NCI-H526 (cell line): ENCODE measurements around the gene HSPB7.

Experiments
- DNase-seq, 2 experiments: peaks; one replicate each; lab custom pipeline; 2025; lab: John Stamatoyannopoulos, UW

HSPB7 gene

GRCh38 chr1:15975805-15976680, 41.8 kb downstream of the HSPB7 start, which contains the start of gene ZBTB17:
TSS of gene ZBTB17 (minus strand) at chr1:15976101. CDS start at chr1:15948495, 27,606 bp downstream.
- peak; percentile 84 to 97 for DNase-seq

GRCh38 chr1:15975358-15975804, 42.5 kb downstream of the HSPB7 start:
- DNase-seq, result peak; percentile 4 to 66

DNA sequence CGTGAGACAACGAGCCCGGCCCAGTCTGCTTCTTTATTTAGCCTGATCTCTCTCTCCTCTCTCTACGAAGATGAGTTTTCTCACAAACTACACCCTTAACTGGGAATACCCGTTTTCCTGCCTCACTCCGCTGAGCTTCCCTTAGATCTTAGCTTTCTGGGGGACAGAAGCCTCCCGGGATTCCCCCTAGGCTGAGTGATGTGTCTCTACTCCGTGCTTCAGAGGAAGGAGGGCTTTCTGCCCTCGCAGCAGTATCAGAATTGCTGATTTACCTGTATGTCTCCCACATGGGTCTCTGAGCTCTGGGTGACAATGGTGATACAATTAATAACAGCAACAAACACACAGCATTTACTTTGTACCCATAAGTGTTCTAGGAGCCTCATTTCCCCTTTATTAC, 43.0 kb downstream of the HSPB7 start:
- DNase-seq, result no peak

DNA sequence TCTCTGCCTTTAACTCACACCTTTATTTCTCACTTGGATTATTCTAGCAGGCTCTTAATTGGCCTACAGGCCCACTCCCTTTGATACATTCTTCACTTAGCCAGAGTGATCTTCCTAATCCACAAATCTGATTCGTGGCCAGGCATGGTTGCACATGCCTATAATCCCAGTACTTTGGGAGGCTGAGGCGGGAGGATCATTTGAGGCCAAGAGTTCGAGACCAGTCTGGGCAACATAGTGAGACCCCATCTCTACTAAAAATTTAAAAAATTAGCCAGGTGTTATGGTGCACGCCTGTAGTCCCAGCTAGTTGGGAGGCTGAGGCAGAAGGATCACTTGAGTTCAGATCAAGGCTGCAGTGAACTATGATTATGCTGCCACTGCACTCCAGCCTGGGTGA, 44.1 kb downstream of the HSPB7 start:
- DNase-seq, result no peak

DNA sequence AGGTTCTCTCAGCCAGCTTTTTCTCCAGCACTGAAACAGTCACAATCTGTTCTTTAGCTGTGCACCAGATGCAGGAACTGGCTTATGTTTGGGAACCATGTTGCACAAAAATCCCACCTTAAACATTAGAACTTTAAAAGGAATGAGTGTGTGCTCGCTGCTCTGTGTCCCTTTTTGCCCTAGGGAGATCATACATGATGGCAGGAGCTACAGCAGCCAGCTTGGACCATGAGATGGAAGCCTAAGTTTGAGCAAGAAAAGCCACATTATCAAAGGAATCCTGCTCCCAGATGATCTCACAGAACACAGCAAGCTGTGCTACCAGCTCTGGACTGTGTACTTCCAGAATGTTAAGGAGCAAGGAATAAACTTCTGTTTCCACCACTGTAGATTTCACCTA, 45.4 kb downstream of the HSPB7 start:
- no peak for DNase-seq

- no peak for DNase-seq
These were observed 46.9 kb downstream of the HSPB7 start for GRCh38 chr1:15970911-15971310.

DNA sequence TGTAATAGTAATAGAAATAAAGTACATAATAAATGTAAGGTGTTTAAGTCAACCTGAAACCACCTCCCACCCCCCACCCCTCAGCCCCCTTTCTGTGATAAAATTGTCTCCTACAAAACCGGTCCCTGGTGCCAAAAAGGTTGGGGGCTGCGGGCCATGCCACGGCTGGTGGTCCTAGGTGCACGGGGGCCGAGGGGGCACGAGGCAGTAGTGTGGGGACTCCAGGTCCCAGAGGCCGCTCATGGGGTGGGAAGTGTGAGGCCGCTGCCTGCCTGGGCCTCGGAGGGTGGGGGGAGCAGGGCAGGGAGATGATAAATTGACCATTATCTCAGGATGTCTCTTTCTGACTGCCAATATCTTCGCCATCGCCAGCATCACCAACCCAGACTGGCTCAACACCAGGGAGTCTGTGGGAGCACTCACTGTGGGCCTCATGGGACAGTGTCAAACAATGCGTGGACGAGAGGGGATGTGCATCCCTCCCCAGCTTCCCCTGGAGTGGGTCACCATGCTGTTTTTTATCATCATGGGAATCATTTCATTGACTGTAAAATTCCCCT, 48.4 kb downstream of the HSPB7 start:
- no peak for DNase-seq

- no peak for DNase-seq
These were observed 49.7 kb downstream of the HSPB7 start for GRCh38 chr1:15968172-15968571.

DNA sequence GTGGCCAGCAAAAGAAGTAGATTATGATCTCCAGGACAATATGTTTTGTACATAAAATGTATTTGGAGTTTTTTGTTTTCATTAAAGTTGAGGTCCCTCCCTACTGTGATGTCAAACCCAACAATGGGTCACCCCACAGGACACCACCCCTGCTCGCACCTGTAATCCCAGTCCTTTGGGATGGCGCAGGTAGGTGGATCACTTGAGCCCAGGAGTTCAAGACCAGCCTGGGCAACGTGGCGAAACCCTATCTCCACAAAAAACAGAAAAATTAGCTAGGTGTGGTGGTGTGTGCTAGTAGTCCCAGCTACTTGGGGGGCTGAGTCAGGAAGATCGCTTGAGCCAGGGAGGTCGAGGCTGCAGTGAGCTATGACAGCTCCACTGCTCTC, 50.9 kb downstream of the HSPB7 start:
- DNase-seq, result no peak

GRCh38 chr1:15966081-15966955, 51.5 kb downstream of the HSPB7 start:
- no peak for DNase-seq

- no peak for DNase-seq
These were observed 52.5 kb downstream of the HSPB7 start for GRCh38 chr1:15965228-15965767.
